Activated gamma-delta T cell (primary cell): ENCODE results near the gene CDH7.

Experiments used
- DNase-seq: peaks from one replicate; lab custom pipeline; 2025; lab: John Stamatoyannopoulos, UW

Gene CDH7

DNA sequence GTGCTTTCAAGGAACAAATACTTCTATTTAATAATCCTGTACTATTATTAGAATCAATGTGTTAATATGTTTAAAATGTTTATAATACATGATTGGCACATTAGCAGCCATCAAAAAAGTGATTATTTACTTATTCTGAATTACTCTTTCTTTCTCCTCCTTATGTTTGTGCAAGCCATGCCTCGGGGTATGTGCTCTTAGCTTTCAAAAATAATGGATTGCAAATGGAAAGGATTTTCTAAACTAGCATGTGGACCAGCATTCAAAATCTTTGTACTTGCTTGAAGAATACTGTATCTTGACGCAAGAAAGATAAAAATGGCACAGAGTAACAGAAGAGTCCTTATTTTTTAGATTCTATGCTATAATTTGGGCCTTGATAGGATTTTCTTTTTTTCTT is 156.5 kb downstream of the CDH7 start:
- no peak for DNase-seq

DNA sequence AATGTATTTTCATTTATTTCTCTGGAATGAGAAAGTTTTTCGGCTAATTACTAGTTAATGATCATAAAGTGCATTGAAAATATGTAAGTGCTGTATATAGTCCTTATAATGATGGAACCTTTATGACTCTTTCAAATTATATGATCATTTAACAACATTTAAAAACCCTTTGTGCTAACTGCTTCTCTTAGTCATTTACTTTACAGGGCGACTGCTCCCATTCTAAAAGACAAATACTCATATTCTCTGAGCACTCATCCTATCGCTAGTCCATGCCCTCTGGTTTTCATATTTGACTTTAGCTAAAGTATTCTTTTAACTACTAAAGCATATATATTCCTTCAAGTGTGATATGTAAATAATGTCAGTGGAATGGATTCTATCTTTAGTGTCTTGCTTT is 168.2 kb downstream of the CDH7 start:
- no peak for DNase-seq

DNA sequence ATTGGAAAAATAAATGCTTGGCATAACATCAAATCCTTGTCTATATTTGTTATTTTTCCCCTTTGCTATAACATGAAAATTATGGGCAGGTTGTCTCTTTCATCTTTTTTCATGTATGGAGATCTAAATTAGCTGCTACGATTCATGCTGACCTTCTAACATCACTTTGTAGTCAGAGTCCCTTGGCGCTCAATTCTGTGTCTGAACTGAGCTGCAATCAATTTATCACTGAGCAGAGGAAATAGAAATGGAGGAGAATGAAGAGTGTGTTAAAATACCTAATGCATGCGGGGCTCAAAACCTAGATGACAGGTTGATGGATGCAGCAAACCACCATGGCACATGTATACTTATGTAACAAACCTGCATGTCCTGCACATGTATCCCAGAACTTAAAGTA is 168.9 kb downstream of the CDH7 start:
- no peak for DNase-seq

DNA sequence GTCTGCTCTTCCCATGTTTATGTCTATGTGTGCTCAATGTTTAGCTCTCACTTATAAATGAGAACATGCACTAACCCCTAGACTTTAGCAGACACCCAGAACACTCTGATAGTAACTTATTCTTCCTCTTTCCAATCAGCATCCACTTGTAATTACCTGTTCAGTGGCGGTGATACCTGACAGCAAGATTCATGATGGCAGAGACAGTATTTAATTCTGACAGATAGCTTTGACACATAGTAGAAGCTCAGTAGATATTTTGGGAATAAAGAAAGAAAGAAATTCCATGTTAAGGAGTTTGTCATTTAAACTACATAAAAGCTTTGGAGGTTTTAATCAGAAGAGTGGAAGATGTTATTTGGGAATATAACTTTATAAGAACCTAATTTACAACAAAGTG is 171.3 kb downstream of the CDH7 start:
- no peak for DNase-seq

DNA sequence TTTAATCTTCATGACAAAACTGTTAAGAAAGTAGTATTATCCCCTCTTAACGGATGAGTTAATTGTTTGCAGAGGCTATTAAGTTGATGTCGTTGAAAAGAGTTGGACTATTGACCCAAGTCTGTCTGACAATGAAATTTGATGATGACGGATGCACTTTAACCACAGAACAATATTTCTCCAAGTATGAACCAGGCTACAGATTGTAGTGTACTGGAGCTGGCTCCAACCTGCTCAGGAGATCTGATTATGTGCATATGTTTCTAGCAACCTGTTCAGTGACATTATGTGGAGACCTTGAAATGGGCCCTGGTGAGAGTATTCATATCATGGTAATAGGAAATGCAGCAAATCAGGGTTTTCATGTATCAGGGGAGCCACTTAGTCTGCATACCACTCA is 174.1 kb downstream of the CDH7 start:
- DNase-seq, result no peak

DNA sequence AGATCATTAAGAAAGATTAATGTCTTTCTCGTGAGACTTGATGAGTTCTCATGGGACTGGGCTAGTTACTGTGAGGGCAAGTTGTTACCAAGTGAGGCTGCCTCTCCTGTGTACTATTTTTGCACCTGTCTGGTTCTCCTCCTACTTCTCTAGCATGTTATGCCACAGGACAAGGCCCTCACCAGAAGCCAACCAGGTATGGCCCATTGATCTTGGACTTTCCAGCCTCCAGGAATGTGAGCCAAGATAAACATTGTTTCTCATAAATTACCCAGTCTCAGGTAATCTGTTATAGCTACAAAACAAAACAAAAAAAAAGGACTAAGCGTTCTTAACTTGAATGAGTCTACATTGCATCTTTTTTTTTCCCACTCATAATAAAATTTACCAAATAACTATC is 184.1 kb downstream of the CDH7 start:
- DNase-seq, result no peak

DNA sequence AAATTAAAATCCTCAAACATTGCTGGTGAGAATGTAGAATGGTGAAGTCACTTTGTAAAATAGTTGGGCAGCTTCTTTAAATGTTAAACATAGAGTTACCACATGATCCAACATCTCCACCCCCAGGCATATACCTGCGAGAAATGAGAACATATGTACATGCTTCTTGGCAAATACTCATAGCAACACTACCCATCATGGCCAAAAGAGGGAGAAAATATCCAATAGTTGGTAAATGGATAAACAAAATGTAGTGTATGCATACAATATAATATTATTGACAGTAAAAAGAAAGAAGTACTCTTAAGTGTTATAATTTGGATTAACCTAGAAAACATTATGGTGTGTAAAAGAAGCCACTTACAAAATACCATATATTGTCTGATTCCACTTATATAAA is 185.9 kb downstream of the CDH7 start:
- no peak for DNase-seq

DNA sequence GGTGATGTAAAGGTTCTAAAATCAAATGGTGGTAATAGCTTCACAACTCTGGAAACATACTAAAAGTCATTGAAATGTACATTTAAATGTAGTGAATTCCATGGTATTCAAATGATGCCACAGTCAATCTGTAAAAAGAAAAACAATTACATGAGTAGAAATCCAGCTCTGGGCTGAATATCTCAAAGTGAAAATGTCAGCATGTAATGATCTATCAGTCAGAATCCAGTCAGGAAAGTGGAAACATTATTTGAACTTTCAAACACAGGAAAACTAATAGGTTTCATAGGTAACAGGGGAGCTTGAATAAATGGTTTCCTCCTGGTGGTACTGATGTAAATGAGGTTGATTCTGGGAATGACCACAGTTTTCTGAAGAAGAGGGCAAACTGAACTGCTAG is 186.4 kb downstream of the CDH7 start:
- no peak for DNase-seq

DNA sequence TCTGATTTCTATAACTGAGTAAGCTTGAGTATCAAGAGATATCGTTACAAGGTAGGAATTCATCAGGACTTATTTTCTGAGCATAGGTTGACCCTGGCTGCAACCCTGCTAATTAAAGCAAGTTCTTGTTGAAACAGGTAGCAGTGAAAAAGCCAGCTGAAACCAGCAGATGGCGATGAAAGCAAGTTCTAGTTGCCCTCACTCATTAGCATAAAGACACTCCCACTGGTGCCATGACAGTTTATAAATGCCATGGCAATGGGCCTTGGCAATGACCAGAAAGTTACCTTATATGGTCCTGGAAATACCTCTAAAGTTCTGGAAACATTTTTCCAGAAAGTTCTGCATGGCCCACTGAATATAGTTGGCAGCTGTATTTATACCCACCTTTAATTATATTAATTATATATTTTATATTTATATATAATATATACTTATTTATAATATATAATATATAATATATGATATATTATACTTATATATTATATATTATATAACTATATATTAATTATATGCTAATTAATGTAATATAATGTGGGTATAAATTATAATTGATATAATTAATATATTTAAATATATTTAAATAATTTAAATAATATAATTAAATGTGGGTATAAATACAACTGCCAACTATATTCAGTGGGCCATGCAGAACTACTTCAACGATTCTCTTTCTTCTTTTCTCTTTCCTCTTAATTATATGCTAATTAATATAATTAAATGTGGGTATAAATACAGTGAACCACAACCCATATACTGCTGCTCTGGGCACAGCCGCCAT is 188.0 kb downstream of the CDH7 start:
- no peak for DNase-seq
